Panc1 (cell line): Measurements from ENCODE around the gene OCEL1.

Source experiments
- CTCF ChIP-seq: fragments of 450-650 bp; IDR thresholded peaks from 2 replicates; pipeline ENCODE4 v1.5.1; 2017; ENCODE audit warnings: mild to moderate bottlenecking
- POLR2AphosphoS5 ChIP-seq: IDR thresholded peaks from 2 replicates; pipeline ENCODE4 v1.6.1; 2012; ENCODE audit warnings: mild to moderate bottlenecking, low read depth, low read length, moderate library complexity
- TF ChIP-seq, protein P1 (sequence below), 2 experiments: IDR thresholded peaks; 2 replicates each; pipeline ENCODE4 v1.6.1; 2011 to 2012; ENCODE audit warnings: low read depth in 2 of 2, control low read depth in 1 of 2, low read length in 1 of 2, mild to moderate bottlenecking in 1 of 2, moderate library complexity in 1 of 2; ENCODE audit not compliant: insufficient read depth in 1 of 2

DNA sequence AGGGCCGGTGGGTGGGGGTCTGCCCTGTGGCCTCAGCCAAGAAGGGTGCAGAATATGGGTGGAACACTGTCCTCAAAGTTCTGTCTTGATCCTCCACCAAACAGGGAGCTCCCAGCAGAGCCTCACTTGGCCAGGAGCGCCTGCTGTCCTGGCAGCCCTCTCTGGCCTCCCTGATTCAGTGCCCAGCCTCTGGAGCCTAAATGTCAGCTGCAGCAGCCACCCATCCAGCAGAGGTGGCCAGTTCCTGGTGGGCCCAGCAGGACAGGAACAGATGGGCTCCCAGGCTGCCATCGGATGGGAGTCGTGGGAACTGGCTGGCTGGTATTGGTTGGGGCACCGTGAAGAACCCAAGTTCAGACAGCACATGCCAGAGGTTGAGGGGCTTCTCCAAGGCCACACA lies 12.7 kb upstream of the OCEL1 start:
- TF ChIP-seq, protein P1, sequence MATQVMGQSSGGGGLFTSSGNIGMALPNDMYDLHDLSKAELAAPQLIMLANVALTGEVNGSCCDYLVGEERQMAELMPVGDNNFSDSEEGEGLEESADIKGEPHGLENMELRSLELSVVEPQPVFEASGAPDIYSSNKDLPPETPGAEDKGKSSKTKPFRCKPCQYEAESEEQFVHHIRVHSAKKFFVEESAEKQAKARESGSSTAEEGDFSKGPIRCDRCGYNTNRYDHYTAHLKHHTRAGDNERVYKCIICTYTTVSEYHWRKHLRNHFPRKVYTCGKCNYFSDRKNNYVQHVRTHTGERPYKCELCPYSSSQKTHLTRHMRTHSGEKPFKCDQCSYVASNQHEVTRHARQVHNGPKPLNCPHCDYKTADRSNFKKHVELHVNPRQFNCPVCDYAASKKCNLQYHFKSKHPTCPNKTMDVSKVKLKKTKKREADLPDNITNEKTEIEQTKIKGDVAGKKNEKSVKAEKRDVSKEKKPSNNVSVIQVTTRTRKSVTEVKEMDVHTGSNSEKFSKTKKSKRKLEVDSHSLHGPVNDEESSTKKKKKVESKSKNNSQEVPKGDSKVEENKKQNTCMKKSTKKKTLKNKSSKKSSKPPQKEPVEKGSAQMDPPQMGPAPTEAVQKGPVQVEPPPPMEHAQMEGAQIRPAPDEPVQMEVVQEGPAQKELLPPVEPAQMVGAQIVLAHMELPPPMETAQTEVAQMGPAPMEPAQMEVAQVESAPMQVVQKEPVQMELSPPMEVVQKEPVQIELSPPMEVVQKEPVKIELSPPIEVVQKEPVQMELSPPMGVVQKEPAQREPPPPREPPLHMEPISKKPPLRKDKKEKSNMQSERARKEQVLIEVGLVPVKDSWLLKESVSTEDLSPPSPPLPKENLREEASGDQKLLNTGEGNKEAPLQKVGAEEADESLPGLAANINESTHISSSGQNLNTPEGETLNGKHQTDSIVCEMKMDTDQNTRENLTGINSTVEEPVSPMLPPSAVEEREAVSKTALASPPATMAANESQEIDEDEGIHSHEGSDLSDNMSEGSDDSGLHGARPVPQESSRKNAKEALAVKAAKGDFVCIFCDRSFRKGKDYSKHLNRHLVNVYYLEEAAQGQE (IDR thresholded peaks at IDR 0.05; ENCODE audit: insufficient read depth in 1 of 2, low read depth in 2 of 2, low read length in 1 of 2) = no peak
- TF ChIP-seq POLR2AphosphoS5 (no peak), CTCF (no peak)
